Measurements from ENCODE around the gene TTC27. TPM values are rescaled to one million over a fixed set of nuclear protein-coding genes. Genes with fewer than 3 reads are reported as not detected.

The TTC27 gene
- total RNA-seq, 2 donors from 2014 or later: 5.9 to 6.0 TPM

GRCh38 chr2:32647180-32647651 is 19.4 kb downstream of the TTC27 start:
- Histone ChIP-seq H3K27ac (peak overlapping the region; percentile 31 to 64), H3K4me3 (no peak overlapping the region), H3K4me1 (peaks cover 0 to 8% of the 10 kb centered on the region in 2 donors), H3K36me3 (peaks cover 36% of the 10 kb centered on the region), H3K27me3 (no peaks in the 10 kb centered on the region), H3K9me3 (no peaks in the 10 kb centered on the region)
- DNase-seq (ENCODE audit: low spot score): no peak
- no peak for TF ChIP-seq CTCF (IDR thresholded peaks at IDR 0.05)

GRCh38 chr2:32652555-32653209 is 24.8 kb downstream of the TTC27 start:
- no peaks in the 10 kb centered on the region for H3K9me3 ChIP-seq
- TF ChIP-seq CTCF (IDR thresholded peaks at IDR 0.05): no peak
- H3K27me3 ChIP-seq: no peaks in the 10 kb centered on the region
- H3K4me3 ChIP-seq: no peak overlapping the region
- H3K27ac ChIP-seq: no peak overlapping the region
- peaks cover 0 to under 1% of the 10 kb centered on the region in 2 donors for H3K4me1 ChIP-seq
- H3K36me3 ChIP-seq: peaks cover 20% of the 10 kb centered on the region
- DNase-seq (ENCODE audit: low spot score): no peak

- peaks cover 10% of the 10 kb centered on the region for H3K36me3 ChIP-seq
- no peak for DNase-seq (ENCODE audit: low spot score)
- TF ChIP-seq CTCF (IDR thresholded peaks at IDR 0.05): no peak
Observed at GRCh38 chr2:32656069-32656468, 28.2 kb downstream of the TTC27 start.

GRCh38 chr2:32663864-32664263 is 36.0 kb downstream of the TTC27 start:
- no peaks in the 10 kb centered on the region for H3K36me3 ChIP-seq
- DNase-seq (ENCODE audit: low spot score): no peak
- TF ChIP-seq CTCF (IDR thresholded peaks at IDR 0.05): no peak
- H3K4me1 ChIP-seq: no peaks in the 10 kb centered on the region
- no peak overlapping the region for H3K27ac ChIP-seq
- no peak overlapping the region for H3K4me3 ChIP-seq
- no peaks in the 10 kb centered on the region for H3K27me3 ChIP-seq
- no peaks in the 10 kb centered on the region for H3K9me3 ChIP-seq

More at GRCh38 chr2:32656069-32656468, 28.2 kb downstream of the TTC27 start:
- H3K27me3 ChIP-seq: no peaks in the 10 kb centered on the region
- no peaks in the 10 kb centered on the region for H3K4me1 ChIP-seq
- no peak overlapping the region for H3K4me3 ChIP-seq
- H3K9me3 ChIP-seq: no peaks in the 10 kb centered on the region
- H3K27ac ChIP-seq: no peak overlapping the region

GRCh38 chr2:32666704-32667103 is 38.9 kb downstream of the TTC27 start:
- TF ChIP-seq CTCF (IDR thresholded peaks at IDR 0.05): no peak
- no peak overlapping the region for H3K27ac ChIP-seq
- no peak for DNase-seq (ENCODE audit: low spot score)
- no peaks in the 10 kb centered on the region for H3K4me1 ChIP-seq
- no peaks in the 10 kb centered on the region for H3K9me3 ChIP-seq
- no peak overlapping the region for H3K4me3 ChIP-seq
- no peaks in the 10 kb centered on the region for H3K27me3 ChIP-seq
- H3K36me3 ChIP-seq: no peaks in the 10 kb centered on the region

GRCh38 chr2:32668254-32668653 is 40.4 kb downstream of the TTC27 start:
- TF ChIP-seq CTCF (IDR thresholded peaks at IDR 0.05): no peak
- no peaks in the 10 kb centered on the region for H3K9me3 ChIP-seq
- no peaks in the 10 kb centered on the region for H3K27me3 ChIP-seq
- H3K36me3 ChIP-seq: peaks cover 5% of the 10 kb centered on the region
- H3K4me1 ChIP-seq: no peaks in the 10 kb centered on the region
- DNase-seq (ENCODE audit: low spot score): no peak
- H3K4me3 ChIP-seq: no peak overlapping the region
- no peak overlapping the region for H3K27ac ChIP-seq
